A549 (cell line): ENCODE measurements around the gene DPM1. TPM values are rescaled to one million over a fixed set of nuclear protein-coding genes. Genes with fewer than 3 reads are reported as not detected.

Experiments
- ATAC-seq, 2 experiments: fragments of 200-7000 bp in 1 of 2; fragments of >200 bp in 1 of 2; cut with Nextera tagmentation in 1 of 2; cut with Tn5 transposase in 1 of 2; 3 replicates each; pipeline versions ENCODE4 v1.8.0 to v1.9.1; 2018 to 2020; ENCODE audit warnings: mild to moderate bottlenecking in 1 of 2, moderate library complexity in 1 of 2
- CTCF ChIA-PET: fragments of 300-600 bp; sonication (Branson Sonifier 250); formaldehyde crosslinking; extraction: SDS; loops from one replicate; lab custom pipeline; 2021; ENCODE audit warnings: antibody characterized with exemption, inconsistent platforms; lab: Yijun Ruan, JAX
- POLR2A ChIA-PET: fragments of 350-600 bp; formaldehyde crosslinking; extraction: SDS; loops from one replicate; lab custom pipeline; 2021; ENCODE audit warnings: antibody characterized with exemption, inconsistent platforms; lab: Yijun Ruan, JAX
- DNase-seq, 2 experiments: peaks; one replicate each; pipeline versions ENCODE4 v3.0.0 to v3.0.0-alpha.2; 2011 to 2016; ENCODE audit warnings: low read depth in 1 of 2, low spot score in 1 of 2
- FAIRE-seq: peaks from 2 replicates; lab custom pipeline; 2011; peaks lifted over from hg19 to GRCh38; lab: Jason Lieb, UNC
- H3K27ac ChIP-seq, 2 experiments: fragments of >200 bp; sonication (Bioruptor Twin); formaldehyde crosslinking; 3 replicates each; pipeline ENCODE4 v1.5.1; 2016 to 2017
- H3K4me1 ChIP-seq: fragments of >200 bp; sonication (Bioruptor Twin); formaldehyde crosslinking; 3 replicates; pipeline ENCODE4 v1.6.1; 2016
- H3K4me2 ChIP-seq: fragments of >200 bp; sonication (Bioruptor Twin); formaldehyde crosslinking; 3 replicates; pipeline ENCODE4 v1.6.1; 2016
- H3K4me3 ChIP-seq: fragments of >200 bp; sonication (Bioruptor Twin); formaldehyde crosslinking; 3 replicates; pipeline ENCODE4 v1.5.1; 2016
- H3K9me3 ChIP-seq: fragments of >200 bp; sonication (Bioruptor Twin); formaldehyde crosslinking; 3 replicates; pipeline ENCODE4 v1.6.1; 2016
- BHLHE40 ChIP-seq: IDR thresholded peaks from 2 replicates; pipeline ENCODE4 v1.6.1; 2012; ENCODE audit warnings: low read depth, low read length, inconsistent platforms
- CBX2 ChIP-seq: fragments of 200-600 bp; sonication (generic); IDR thresholded peaks from 2 replicates; pipeline ENCODE4 v1.6.1; 2016; ENCODE audit warnings: low read depth, mild to moderate bottlenecking, borderline replicate concordance
- CBX8 ChIP-seq: fragments of 200-600 bp; sonication (generic); IDR thresholded peaks from 2 replicates; pipeline ENCODE4 v1.6.1; 2016
- CEBPB ChIP-seq, 2 experiments: fragments of >200 bp in 1 of 2; sonication (Bioruptor Twin) in 1 of 2; formaldehyde crosslinking in 1 of 2; IDR thresholded peaks; 2 replicates each; pipeline ENCODE4 v1.6.1; 2012 to 2016
- CHD2 ChIP-seq: fragments of 150-350 bp; IDR thresholded peaks from 2 replicates; pipeline ENCODE4 v1.6.1; 2014; ENCODE audit warnings: low read length; ENCODE audit not compliant: partially characterized antibody
- EHF ChIP-seq: fragments of 250-450 bp; sonication (Bioruptor Pico); IDR thresholded peaks from 2 replicates; pipeline ENCODE4 v1.5.0; 2020; ENCODE audit warnings: mild to moderate bottlenecking
- EP300 ChIP-seq, 2 experiments: fragments of >200 bp; sonication (Bioruptor Twin); formaldehyde crosslinking; IDR thresholded peaks; 2 replicates in 1 of 2; 3 replicates in 1 of 2; pipeline ENCODE4 v1.6.1; 2016 to 2017
- ESRRA ChIP-seq: fragments of 150-350 bp; IDR thresholded peaks from 2 replicates; pipeline ENCODE4 v1.6.1; 2014; ENCODE audit warnings: mild to moderate bottlenecking, low read length, borderline replicate concordance
- FOSL2 ChIP-seq, 2 experiments: fragments of 450-650 bp in 1 of 2; fragments of >200 bp in 1 of 2; sonication (Bioruptor Twin) in 1 of 2; formaldehyde crosslinking; IDR thresholded peaks; 2 replicates each; pipeline versions ENCODE4 v1.5.0 to v1.6.1; 2016 to 2020; ENCODE audit warnings: mild to moderate bottlenecking in 1 of 2, moderate library complexity in 1 of 2
- FOXS1 ChIP-seq: fragments of 250-450 bp; sonication (Bioruptor Pico); IDR thresholded peaks from 2 replicates; pipeline ENCODE4 v1.5.0; 2020; ENCODE audit warnings: mild to moderate bottlenecking, moderate library complexity
- GATA3 ChIP-seq: IDR thresholded peaks from 2 replicates; pipeline ENCODE4 v1.6.1; 2012; ENCODE audit warnings: borderline replicate concordance
- HOXB13 ChIP-seq: fragments of 250-450 bp; sonication (Bioruptor Pico); IDR thresholded peaks from 2 replicates; pipeline ENCODE4 v1.5.0; 2020; ENCODE audit warnings: low read depth, mild to moderate bottlenecking, moderate library complexity
- HOXB5 ChIP-seq: fragments of 250-450 bp; sonication (Bioruptor Pico); IDR thresholded peaks from 2 replicates; pipeline ENCODE4 v1.5.0; 2020; ENCODE audit warnings: mild to moderate bottlenecking, moderate library complexity
- JUN ChIP-seq, 2 experiments: fragments of >200 bp; sonication (Bioruptor Twin); formaldehyde crosslinking; IDR thresholded peaks; 2 replicates in 1 of 2; 3 replicates in 1 of 2; pipeline ENCODE4 v1.6.1; 2016 to 2017
- JUNB ChIP-seq: fragments of >200 bp; sonication (Bioruptor Twin); formaldehyde crosslinking; IDR thresholded peaks from 2 replicates; pipeline ENCODE4 v1.6.1; 2016
- KDM1A ChIP-seq: fragments of 200-600 bp; sonication (generic); IDR thresholded peaks from 2 replicates; pipeline ENCODE4 v1.6.1; 2016; ENCODE audit warnings: low read depth, mild to moderate bottlenecking
- KDM5A ChIP-seq: fragments of 200-600 bp; sonication (generic); IDR thresholded peaks from 2 replicates; pipeline ENCODE4 v1.6.1; 2016; ENCODE audit warnings: antibody characterized with exemption, mild to moderate bottlenecking
- MAFK ChIP-seq: fragments of 450-650 bp; IDR thresholded peaks from 2 replicates; pipeline ENCODE4 v1.6.1; 2014; ENCODE audit not compliant: partially characterized antibody
- MAZ ChIP-seq: fragments of 150-350 bp; IDR thresholded peaks from 2 replicates; pipeline ENCODE4 v1.6.1; 2014; ENCODE audit warnings: antibody characterized with exemption, low read depth, low read length, borderline replicate concordance
- MYC ChIP-seq: IDR thresholded peaks from 2 replicates; pipeline ENCODE4 v1.6.1; 2012; ENCODE audit warnings: mild to moderate bottlenecking, inconsistent platforms, low read length, improper control_type of control experiment, borderline replicate concordance
- NFE2L2 ChIP-seq: fragments of 150-350 bp; conservative IDR thresholded peaks from 2 replicates; pipeline ENCODE4 v1.6.1; 2014; ENCODE audit warnings: low read length
- NPAS2 ChIP-seq: fragments of 250-450 bp; sonication (Bioruptor Pico); IDR thresholded peaks from 2 replicates; pipeline ENCODE4 v1.8.0; 2022; ENCODE audit warnings: mild to moderate bottlenecking, moderate library complexity, borderline replicate concordance
- PHF8 ChIP-seq: fragments of 200-600 bp; sonication (generic); IDR thresholded peaks from 2 replicates; pipeline ENCODE4 v1.6.1; 2016; ENCODE audit warnings: low read depth, mild to moderate bottlenecking, antibody characterized with exemption, moderate library complexity, borderline replicate concordance
- RAD21 ChIP-seq, 2 experiments: fragments of >200 bp in 1 of 2; sonication (Bioruptor Twin) in 1 of 2; formaldehyde crosslinking in 1 of 2; IDR thresholded peaks in 1 of 2; conservative IDR thresholded peaks in 1 of 2; 2 replicates in 1 of 2; 3 replicates in 1 of 2; pipeline ENCODE4 v1.6.1; 2012 to 2018; ENCODE audit warnings: inconsistent platforms in 1 of 2
- RARB ChIP-seq: fragments of 250-450 bp; sonication (Bioruptor Pico); IDR thresholded peaks from 2 replicates; pipeline ENCODE4 v1.8.0; 2021; ENCODE audit warnings: mild to moderate bottlenecking, moderate library complexity
- RCOR1 ChIP-seq: fragments of 150-350 bp; IDR thresholded peaks from 2 replicates; pipeline ENCODE4 v1.6.1; 2014; ENCODE audit warnings: antibody characterized with exemption, low read length, low read depth
- RNF2 ChIP-seq: fragments of 200-600 bp; sonication (generic); IDR thresholded peaks from 2 replicates; pipeline ENCODE4 v1.6.1; 2016; ENCODE audit warnings: low read depth, mild to moderate bottlenecking, antibody characterized with exemption, moderate library complexity, borderline replicate concordance
- SREBF2 ChIP-seq: fragments of 450-650 bp; IDR thresholded peaks from 2 replicates; pipeline ENCODE4 v1.6.1; 2014; ENCODE audit warnings: mild to moderate bottlenecking, moderate library complexity
- TFCP2L1 ChIP-seq: fragments of 250-450 bp; sonication (Bioruptor Pico); IDR thresholded peaks from 2 replicates; pipeline ENCODE4 v1.5.0; 2021; ENCODE audit warnings: mild to moderate bottlenecking
- ZFP36 ChIP-seq: fragments of 450-650 bp; IDR thresholded peaks from 2 replicates; pipeline ENCODE4 v1.6.1; 2014; ENCODE audit warnings: borderline replicate concordance; ENCODE audit not compliant: partially characterized antibody
- WGBS: methylation state at CpG from one replicate; pipeline ENCODE4 v1.1.6; 2017; ENCODE audit errors: missing lambda C conversion rate; 5-methylcytosine and 5-hydroxymethylcytosine counted together
- polyA plus RNA-seq, 4 experiments: library from polyadenylated mRNA; depleted of rRNA in 3 of 4; stranded (reverse); fragments of >200 nt; fragmentation: RNase III in 1 of 4; extraction: RNeasy Plus Mini Kit Qiagen cat#74134 plus additional on column Dnase treatment in 1 of 4; gene quantifications; 2 replicates in 3 of 4; 3 replicates in 1 of 4; pipeline ENCODE4 v1.2.3, GENCODE V29; 2011 to 2017
- TF ChIP-seq, protein P1 (sequence below): fragments of >200 bp; sonication (Bioruptor Twin); formaldehyde crosslinking; IDR thresholded peaks from 3 replicates; pipeline ENCODE4 v1.5.1; 2016
- TF ChIP-seq, protein P2 (sequence below): fragments of 250-450 bp; sonication (Bioruptor Pico); IDR thresholded peaks from 2 replicates; pipeline ENCODE4 v1.5.0; 2021; ENCODE audit warnings: mild to moderate bottlenecking, moderate library complexity, borderline replicate concordance
- TF ChIP-seq, protein P3 (sequence below): fragments of 250-450 bp; sonication (Bioruptor Pico); IDR thresholded peaks from 2 replicates; pipeline ENCODE4 v1.5.0; 2020; ENCODE audit warnings: low read depth, mild to moderate bottlenecking, moderate library complexity

Gene DPM1
- polyA plus RNA-seq, 2 of the 4 experiments (the other 2 are of a cell fraction): 104 to 106 TPM

GRCh38 chr20:51004781-51005180, 46.4 kb upstream of the DPM1 start:
- no peak for DNase-seq
- no peaks in the 10 kb centered on the region for H3K9me3 ChIP-seq
- ChIA-PET CTCF (interaction anchor here (1.3 to 3.1 kb wide), 3 partner anchors 10 to 302 kb away, joined by 3 to 18 read pairs (median 5); no protein-coding TSS in a partner anchor), POLR2A (no interaction called here)
- no peak overlapping the region for H3K4me3 ChIP-seq
- WGBS: 80% methylated on average over 9 of the region's 9 CpGs
- TF ChIP-seq EP300 (IDR thresholded peaks at IDR 0.05): no peak
- TF ChIP-seq JUN (IDR thresholded peaks at IDR 0.05): no peak
- TF ChIP-seq MYC: no peak
- TF ChIP-seq RCOR1: no peak
- TF ChIP-seq MAZ: no peak
- FAIRE-seq: no peak
- ATAC-seq: no peak
- H3K4me1 ChIP-seq: no peaks in the 10 kb centered on the region
- H3K4me2 ChIP-seq: no peak overlapping the region
- no peak overlapping the region for H3K27ac ChIP-seq

DNA sequence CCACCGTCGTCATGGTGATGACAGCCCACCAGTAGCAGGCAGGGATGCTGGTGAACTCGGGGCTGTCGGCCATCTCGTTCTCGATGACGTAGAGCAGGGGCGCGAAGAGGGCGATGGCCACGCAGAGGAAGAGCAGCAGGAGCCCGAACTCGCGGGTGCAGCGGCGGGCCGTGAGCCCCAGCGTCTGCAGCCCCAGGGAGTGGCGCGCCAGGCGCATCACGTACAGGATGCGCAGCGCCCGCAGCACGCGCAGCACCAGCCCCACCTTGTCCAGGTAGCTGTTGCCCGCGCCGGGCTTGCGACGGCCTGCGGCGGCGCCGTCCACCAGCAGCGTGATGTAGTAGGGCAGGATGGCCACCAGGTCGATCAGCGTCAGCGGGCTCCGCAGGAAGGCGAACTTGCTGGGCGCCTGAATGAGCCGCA, 46.0 kb upstream of the DPM1 start:
- H3K4me2 ChIP-seq: no peak overlapping the region
- no peak overlapping the region for H3K4me3 ChIP-seq
- WGBS: 94% methylated on average over 25 of the region's 44 CpGs
- ATAC-seq (no peak), DNase-seq (no peak), FAIRE-seq (no peak)
- POLR2A ChIA-PET: no interaction called here
- TF ChIP-seq JUNB (no peak), BHLHE40 (no peak), GATA3 (no peak), RCOR1 (no peak), FOSL2 (IDR thresholded peaks at IDR 0.05) (no peak), FOSL2 (CRISPR knock-in tag; IDR thresholded peaks at IDR 0.05) (no peak), EHF (CRISPR knock-in tag) (no peak), HOXB5 (CRISPR knock-in tag) (no peak), NFE2L2 (no peak), MAFK (no peak), KDM1A (no peak), ZFP36 (no peak), PHF8 (no peak), CHD2 (no peak), RAD21 (conservative IDR thresholded peaks at IDR 0.05 in 1 of 2, IDR thresholded peaks at IDR 0.05 in 1 of 2) (no peak), FOXS1 (no peak), CBX8 (no peak), CEBPB (IDR thresholded peaks at IDR 0.05) (no peak)
- TF ChIP-seq, protein P1, sequence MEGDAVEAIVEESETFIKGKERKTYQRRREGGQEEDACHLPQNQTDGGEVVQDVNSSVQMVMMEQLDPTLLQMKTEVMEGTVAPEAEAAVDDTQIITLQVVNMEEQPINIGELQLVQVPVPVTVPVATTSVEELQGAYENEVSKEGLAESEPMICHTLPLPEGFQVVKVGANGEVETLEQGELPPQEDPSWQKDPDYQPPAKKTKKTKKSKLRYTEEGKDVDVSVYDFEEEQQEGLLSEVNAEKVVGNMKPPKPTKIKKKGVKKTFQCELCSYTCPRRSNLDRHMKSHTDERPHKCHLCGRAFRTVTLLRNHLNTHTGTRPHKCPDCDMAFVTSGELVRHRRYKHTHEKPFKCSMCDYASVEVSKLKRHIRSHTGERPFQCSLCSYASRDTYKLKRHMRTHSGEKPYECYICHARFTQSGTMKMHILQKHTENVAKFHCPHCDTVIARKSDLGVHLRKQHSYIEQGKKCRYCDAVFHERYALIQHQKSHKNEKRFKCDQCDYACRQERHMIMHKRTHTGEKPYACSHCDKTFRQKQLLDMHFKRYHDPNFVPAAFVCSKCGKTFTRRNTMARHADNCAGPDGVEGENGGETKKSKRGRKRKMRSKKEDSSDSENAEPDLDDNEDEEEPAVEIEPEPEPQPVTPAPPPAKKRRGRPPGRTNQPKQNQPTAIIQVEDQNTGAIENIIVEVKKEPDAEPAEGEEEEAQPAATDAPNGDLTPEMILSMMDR: no peak
- CTCF ChIA-PET: interaction anchor here (1.3 to 3.1 kb wide), 4 partner anchors 11 to 303 kb away, joined by 3 to 18 read pairs (median 4); no protein-coding TSS in a partner anchor
- no peak overlapping the region for H3K27ac ChIP-seq
- no peaks in the 10 kb centered on the region for H3K4me1 ChIP-seq
- H3K9me3 ChIP-seq: no peaks in the 10 kb centered on the region

- no peak for FAIRE-seq
- TF ChIP-seq BHLHE40 (no peak), KDM5A (no peak), NPAS2 (CRISPR knock-in tag) (no peak), RNF2 (no peak), SREBF2 (no peak), ESRRA (no peak), TFCP2L1 (no peak), MYC (no peak), CEBPB (IDR thresholded peaks at IDR 0.05) (no peak), JUN (IDR thresholded peaks at IDR 0.05) (no peak), RARB (CRISPR knock-in tag) (no peak), CBX2 (no peak), HOXB13 (CRISPR knock-in tag) (no peak), RAD21 (conservative IDR thresholded peaks at IDR 0.05 in 1 of 2, IDR thresholded peaks at IDR 0.05 in 1 of 2) (no peak)
- TF ChIP-seq, protein P2, sequence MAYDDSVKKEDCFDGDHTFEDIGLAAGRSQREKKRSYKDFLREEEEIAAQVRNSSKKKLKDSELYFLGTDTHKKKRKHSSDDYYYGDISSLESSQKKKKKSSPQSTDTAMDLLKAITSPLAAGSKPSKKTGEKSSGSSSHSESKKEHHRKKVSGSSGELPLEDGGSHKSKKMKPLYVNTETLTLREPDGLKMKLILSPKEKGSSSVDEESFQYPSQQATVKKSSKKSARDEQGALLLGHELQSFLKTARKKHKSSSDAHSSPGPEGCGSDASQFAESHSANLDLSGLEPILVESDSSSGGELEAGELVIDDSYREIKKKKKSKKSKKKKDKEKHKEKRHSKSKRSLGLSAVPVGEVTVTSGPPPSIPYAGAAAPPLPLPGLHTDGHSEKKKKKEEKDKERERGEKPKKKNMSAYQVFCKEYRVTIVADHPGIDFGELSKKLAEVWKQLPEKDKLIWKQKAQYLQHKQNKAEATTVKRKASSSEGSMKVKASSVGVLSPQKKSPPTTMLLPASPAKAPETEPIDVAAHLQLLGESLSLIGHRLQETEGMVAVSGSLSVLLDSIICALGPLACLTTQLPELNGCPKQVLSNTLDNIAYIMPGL (CRISPR knock-in tag): no peak
- TF ChIP-seq, protein P3, sequence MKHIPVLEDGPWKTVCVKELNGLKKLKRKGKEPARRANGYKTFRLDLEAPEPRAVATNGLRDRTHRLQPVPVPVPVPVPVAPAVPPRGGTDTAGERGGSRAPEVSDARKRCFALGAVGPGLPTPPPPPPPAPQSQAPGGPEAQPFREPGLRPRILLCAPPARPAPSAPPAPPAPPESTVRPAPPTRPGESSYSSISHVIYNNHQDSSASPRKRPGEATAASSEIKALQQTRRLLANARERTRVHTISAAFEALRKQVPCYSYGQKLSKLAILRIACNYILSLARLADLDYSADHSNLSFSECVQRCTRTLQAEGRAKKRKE: no peak
Measured at GRCh38 chr20:51003753-51004152, 45.4 kb upstream of the DPM1 start.

More at GRCh38 chr20:51003753-51004152, 45.4 kb upstream of the DPM1 start:
- Histone ChIP-seq H3K4me2 (no peak overlapping the region), H3K27ac (no peak overlapping the region), H3K9me3 (no peaks in the 10 kb centered on the region), H3K4me1 (no peaks in the 10 kb centered on the region), H3K4me3 (no peak overlapping the region)
- 93% methylated on average over 15 of the region's 21 CpGs for WGBS
- ChIA-PET POLR2A (no interaction called here), CTCF (interaction anchor here (1.1 to 1.3 kb wide), 4 partner anchors 12 to 303 kb away, joined by 3 to 5 read pairs (median 4); no protein-coding TSS in a partner anchor)
- no peak for ATAC-seq
- no peak for DNase-seq
